HG03439 (cell line): Measurements from ENCODE around the gene PRKCD.

ENCODE experiments used
- ATAC-seq: cut with Tn5 transposase; IDR thresholded peaks from one replicate; pipeline ENCODE4 v1.9.1; 2021; ENCODE audit warnings: mild to moderate bottlenecking, moderate library complexity; ENCODE audit not compliant: unreplicated experiment

Gene PRKCD

DNA sequence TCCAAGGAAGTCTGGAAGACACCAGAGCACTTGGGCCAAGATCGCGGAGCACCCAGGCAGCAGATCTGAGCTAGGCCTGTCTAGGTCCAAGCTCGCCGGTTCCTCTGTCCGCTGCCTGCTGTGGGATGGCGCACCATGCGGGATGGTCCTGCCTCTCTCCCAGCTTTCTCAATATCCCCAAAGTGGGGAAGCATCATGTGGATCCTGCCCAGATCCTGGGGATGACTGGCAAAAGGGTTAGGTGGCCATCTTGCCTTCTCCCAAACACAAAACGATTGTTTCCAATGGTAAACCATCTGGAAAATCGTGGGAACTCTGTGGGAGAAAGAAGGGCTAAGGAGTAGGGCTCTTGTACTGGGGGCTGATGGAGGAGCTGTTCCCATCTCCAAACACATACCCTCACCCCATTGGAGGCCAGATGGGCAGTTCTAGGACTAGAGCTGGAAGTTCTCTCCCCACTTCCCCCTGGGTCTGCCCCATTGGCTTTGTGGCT, 8.9 kb downstream of the PRKCD start:
- ATAC-seq, result no peak

DNA sequence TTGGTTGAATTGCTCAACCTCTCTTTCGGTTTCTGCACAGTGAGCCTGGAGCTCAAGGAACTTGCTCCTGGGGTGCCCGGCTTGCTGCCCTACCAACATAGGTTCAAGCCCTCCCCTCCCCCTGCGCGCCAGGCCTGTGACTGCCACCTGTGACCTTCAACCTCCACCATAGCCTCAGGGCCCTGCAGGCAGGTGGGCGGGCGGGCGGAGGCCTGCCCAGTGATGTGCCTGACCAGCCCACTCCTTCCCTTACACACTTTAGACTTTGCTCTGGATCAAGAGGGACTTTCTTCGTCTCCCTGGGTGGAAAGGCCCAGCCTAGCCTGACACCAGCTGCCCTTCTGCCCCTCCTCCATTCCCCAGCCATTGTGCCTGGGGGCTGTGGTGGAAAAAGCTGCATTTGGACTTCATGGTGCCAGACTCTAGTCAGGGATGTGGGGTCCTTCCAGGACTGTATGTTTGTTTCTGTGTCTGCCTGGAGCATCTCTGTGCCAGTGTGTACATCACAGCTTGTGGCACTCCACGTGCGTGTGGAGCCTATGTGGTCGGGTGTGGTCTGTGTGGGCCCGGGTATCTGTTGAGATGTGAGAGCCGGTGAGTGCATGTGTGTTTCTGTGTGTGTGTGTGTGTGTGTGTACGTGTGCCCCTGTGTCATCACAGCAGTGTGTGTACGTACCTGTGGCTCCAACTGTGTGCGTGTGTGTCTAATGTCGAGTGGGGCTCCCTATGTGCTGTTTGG, 9.5 kb downstream of the PRKCD start:
- no peak for ATAC-seq

DNA sequence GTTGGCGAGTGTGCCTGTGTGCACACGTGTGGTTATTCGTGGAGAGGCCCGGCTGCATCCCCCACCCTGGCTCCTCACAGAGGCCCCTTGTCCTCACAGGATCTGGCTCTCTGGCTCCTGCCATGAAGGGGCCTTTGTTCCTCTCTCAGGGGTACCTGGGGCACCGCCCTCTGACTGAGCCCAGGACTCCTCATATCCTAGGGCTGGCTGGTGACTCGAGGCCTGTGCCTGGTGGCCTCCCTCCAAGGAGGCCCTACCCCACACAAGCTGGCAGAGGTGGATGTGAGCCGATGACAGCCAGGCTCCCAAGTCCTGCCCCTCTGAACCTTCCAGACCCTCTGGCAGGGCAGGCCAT, 10.0 kb downstream of the PRKCD start:
- no peak for ATAC-seq

DNA sequence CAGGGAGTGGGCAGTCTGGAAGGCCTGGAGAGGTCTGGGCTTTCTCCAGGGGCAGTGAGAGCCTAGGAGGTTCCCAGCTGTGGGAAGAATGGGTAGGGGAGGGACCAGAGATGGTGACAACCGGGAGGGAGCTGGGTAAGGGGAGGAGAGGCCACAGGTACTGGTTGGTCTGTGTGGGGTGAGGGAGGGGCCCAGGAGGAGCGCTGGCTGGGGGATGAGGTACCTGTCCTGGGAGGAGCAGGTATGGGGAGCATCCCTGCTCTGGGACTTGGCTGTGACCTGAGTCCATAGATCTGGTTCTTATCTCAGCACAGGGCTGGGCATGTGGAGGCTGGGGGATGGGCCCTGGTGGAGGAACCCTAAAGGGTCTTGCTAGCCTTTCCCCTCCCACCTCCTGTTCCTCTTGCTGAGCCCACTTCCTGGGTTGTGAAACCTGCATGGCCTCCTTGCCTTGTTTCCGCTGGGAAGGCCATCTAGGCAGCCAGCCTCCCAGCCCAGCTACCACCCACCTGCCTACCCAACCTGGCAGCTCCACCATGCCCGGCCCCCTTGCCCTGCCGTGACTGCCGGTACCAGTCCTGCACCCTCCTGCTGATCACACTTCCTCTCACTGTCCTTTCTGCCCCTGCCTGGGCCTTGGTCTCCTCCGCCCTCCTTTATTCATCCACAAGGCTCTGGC, 11.0 kb downstream of the PRKCD start:
- no peak for ATAC-seq

DNA sequence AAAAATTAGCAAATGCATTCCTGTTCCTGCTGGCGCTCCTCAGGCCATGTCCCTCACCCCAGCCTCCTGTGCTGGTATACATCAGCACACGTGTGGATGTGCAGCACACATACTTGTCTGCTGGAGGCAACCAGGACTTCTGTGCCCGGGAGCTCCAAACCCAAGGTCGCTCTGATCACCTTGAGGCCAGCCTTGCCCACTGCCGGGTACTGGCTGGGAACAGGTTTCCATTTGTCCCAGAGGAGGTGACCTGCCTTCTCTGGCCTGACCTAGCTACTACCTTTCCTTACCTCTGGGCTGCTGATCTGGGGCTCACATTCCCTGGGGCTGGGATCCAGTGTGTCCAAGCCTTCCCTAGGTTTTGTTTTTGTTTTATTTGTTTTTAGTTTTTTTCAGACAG, 12.1 kb downstream of the PRKCD start:
- no peak for ATAC-seq

GRCh38 chr3:53174346-53175250, 13.6 kb downstream of the PRKCD start:
- ATAC-seq, result peak; percentile 46

DNA sequence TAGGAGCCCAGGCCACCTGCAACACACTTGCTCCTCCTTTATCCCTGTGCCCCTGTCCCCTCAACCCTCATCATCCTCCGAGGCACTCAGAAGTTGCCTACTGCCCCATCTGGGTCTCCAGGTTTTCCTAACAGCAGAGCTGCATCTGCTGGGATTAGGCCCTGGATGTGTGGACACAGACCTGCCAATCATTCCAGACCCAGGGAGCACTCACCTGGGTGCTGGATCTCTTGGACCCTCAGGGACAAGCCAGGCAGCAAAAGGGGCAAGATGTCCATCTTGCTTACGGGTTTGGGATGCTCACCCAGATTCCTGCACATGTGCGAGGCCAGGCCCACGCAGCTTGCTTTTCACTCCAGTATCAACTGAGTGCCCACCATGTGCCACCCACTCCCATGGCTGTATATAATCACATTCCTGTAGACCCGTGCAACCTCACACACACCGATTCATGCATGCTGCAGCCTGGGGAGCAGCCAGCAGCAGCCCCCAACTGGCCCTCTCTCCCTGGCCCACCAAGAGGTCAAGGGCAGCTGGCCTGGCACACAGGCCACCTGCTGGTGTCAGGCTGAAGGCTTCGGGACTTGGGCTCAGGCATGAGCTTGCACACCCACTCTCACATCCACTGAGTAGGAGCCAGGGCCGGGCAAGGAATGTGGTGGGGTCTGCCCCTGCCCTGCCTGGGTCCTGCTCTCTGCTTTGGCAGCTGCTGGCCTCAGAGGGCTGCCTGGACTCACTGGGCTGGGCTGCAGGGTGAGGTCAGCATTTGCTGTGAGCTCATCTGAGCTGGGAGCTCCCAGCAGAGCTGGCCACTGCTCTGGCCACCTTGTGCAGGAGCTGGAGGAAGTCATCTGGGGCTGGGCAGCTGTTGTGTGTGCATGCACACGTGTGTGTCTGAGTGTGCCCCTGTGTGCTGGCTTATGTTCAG, 14.9 kb downstream of the PRKCD start:
- no peak for ATAC-seq

DNA sequence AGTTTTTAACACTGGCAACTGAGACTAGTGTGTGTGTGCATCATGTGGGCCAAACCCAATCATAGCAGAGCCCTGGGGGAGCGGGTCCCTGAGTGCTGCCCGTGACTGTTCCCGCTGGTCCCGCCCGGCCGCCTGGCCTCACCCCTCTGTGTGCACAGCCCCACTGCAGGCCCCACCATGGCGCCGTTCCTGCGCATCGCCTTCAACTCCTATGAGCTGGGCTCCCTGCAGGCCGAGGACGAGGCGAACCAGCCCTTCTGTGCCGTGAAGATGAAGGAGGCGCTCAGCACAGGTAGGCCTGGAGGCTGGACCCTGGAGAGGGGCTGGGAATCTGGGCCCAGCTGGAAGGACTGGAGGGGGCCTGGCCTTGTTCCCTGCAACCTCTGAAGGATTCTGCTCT, 17.2 kb downstream of the PRKCD start:
- ATAC-seq, result no peak

DNA sequence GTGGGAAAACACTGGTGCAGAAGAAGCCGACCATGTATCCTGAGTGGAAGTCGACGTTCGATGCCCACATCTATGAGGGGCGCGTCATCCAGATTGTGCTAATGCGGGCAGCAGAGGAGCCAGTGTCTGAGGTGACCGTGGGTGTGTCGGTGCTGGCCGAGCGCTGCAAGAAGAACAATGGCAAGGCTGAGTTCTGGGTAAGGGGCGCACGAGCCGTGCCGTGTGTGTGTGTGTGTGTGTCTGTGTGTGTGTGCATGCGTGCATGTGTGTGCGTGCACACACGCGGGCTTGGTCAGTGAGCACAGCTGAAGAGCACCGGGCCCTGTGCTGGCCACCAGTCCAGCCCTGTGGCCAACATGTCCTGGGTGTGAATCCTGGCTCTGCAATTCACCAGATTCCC, 18.6 kb downstream of the PRKCD start:
- ATAC-seq, result no peak

GRCh38 chr3:53180305-53181023, 19.5 kb downstream of the PRKCD start:
- peak; percentile 84 for ATAC-seq

DNA sequence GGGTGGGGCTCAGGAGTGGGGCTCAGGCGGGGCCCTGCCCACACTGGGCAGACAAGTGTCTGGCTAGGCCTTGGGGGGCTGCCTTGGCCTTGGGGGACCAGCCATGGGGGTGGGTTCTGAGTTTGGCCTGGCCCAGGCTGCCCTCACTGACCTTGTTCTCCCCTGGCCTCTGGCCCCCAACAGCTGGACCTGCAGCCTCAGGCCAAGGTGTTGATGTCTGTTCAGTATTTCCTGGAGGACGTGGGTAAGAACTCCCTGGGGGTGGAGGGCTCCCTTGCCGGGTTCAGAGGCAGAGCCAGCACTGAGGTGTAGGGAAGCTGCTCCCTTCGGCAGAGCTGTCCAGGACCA, 20.0 kb downstream of the PRKCD start:
- ATAC-seq, result peak; percentile 8

- ATAC-seq, result no peak
Observed at GRCh38 chr3:53181528-53181927, 20.5 kb downstream of the PRKCD start.

DNA sequence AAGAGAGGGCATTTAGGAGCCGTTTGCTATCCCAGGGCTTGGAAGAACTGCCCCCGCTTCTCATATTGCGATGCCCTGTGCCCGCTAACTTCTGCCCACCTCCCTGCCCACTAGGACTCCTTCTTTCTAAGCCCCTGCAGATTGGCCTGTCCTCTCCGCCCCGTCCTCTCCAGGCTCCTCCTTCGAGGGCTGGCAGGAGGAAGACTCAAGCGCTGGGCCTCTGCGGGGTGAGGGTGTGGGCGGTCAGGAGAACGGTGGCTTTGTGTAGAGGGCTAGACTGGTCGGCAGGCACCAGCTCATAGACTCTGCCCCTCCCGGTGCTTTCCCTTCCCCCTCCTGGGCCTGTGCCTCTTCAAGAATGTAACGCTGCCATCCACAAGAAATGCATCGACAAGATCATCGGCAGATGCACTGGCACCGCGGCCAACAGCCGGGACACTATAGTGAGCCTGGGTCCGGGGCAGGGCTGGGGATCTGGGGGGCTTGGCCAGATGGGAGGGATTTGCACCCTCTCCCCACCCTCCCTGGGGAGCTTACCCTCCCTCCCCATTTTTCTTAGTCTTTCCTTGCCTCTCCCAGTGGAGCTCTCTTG, 21.9 kb downstream of the PRKCD start:
- no peak for ATAC-seq

GRCh38 chr3:53183514-53183913, 22.5 kb downstream of the PRKCD start:
- no peak for ATAC-seq

DNA sequence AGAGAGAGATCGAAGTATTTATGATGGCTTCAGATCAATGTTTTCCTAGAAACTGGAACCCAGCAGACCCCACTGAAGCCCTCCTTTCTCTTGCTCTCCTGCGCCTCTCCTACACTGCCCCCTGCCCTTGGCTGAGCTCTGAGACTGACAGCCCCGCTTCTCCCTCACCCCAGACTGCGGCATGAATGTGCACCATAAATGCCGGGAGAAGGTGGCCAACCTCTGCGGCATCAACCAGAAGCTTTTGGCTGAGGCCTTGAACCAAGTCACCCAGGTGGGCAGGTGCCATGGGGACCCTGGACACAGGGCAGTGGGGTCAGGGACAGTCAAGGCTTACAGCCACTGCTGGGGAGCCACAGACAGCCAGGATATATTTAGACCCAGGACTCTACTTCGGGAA, 23.7 kb downstream of the PRKCD start:
- no peak for ATAC-seq

DNA sequence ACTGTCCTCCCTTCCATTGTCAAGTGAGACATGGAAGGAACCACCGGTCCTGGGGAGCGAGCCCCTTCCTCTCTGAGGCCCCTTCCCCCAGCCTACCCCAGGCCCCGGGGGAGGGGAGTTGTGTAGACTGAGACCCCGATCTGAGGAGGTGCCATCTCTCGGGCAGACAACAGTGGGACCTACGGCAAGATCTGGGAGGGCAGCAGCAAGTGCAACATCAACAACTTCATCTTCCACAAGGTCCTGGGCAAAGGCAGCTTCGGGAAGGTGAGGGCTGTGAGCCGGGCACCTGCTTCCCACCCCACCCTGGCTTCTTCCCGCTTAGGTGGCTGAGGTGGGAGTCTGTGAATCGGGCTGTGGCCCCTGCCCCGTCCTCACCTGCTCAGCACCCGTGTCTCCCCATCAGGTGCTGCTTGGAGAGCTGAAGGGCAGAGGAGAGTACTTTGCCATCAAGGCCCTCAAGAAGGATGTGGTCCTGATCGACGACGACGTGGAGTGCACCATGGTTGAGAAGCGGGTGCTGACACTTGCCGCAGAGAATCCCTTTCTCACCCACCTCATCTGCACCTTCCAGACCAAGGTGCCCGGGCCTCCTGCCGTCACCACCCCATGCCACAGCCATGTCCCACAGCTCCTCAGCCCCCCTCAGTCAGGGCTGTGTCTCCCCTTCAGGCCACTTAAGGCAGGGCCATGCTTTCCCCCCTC, 24.9 kb downstream of the PRKCD start:
- no peak for ATAC-seq

DNA sequence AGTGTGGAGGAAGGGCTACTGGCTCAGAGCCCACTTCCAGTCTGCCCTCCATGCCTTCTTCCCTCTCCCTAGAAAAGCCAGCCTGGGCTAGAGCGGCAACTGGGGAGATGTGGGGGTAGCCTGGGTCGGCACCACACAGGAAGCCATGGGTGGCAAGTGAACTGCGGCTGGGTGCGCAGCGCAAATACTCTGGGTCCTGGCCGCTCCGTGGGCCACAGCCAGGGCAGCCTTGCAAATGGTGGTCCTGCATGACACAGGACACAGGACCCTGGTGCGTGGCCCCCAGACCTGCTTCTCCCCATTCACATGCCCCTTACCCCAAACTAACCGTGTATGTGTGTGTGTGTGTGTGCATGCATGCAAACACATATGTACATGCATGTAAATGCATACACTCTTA, 25.7 kb downstream of the PRKCD start:
- no peak for ATAC-seq

- no peak for ATAC-seq
Observed at GRCh38 chr3:53187430-53187829, 26.4 kb downstream of the PRKCD start.

DNA sequence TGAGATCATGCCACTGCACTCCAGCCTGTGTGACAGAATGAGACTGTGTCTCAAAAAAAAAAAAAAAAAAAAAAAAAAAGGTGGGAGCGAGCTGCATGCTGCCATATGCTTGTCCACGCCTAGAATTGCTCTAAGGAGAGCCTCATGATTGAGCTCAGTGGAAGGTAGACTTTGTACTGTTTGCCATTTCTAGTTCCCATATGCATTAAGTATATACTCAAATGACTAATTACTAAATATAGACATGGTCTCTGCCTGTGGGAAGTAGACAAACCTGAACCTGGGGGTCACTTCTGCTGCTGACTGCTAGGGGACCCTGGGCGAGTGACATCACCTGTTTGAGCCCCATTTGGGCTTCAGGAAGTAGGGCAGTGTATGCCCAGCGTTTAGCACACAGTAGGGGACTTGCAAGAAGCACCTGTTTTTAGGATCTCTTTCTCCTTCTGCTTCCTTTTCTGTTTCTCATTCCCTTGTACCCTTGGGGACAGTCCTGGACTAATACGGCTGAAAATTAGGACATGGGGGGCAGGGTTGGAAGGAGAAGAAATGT, 27.2 kb downstream of the PRKCD start:
- ATAC-seq, result no peak
